H1 (cell line): ENCODE data around the gene SMIM35.
A peak's percentile ranks its signal among the peaks of the same experiment; 100 is the strongest.

Experiments
- CTCF ChIP-seq, 3 experiments: IDR thresholded peaks; 1 replicate in 2 of 3; 2 replicates in 1 of 3; pipeline versions ENCODE4 v1.5.1 to v1.6.1; 2011; ENCODE audit warnings: low read length in 3 of 3, mild to moderate bottlenecking in 3 of 3, inconsistent platforms in 2 of 3, low read depth in 1 of 3, moderate library complexity in 1 of 3; ENCODE audit not compliant: insufficient read depth in 1 of 3; ENCODE audit errors: control extremely low read depth in 1 of 3
- EP300 ChIP-seq, 2 experiments: IDR thresholded peaks; 1 replicate in 1 of 2; 2 replicates in 1 of 2; pipeline ENCODE4 v1.6.1; 2011 to 2012; ENCODE audit warnings: low read depth in 2 of 2, low read length in 2 of 2, mild to moderate bottlenecking in 2 of 2, borderline replicate concordance in 1 of 2, inconsistent platforms in 1 of 2, moderate library complexity in 1 of 2
- EZH2 ChIP-seq: fragments of 200-600 bp; sonication (generic); IDR thresholded peaks from 2 replicates; pipeline ENCODE4 v1.7.1; 2012; ENCODE audit warnings: low read depth, mild to moderate bottlenecking, moderate library complexity, low read length, inconsistent platforms; ENCODE audit not compliant: severe bottlenecking
- HDAC2 ChIP-seq, 2 experiments: fragments of 300-600 bp in 1 of 2; sonication (generic) in 1 of 2; IDR thresholded peaks; 2 replicates each; pipeline ENCODE4 v1.6.1; 2011 to 2012; ENCODE audit warnings: low read depth in 2 of 2, low read length in 2 of 2, mild to moderate bottlenecking in 2 of 2, moderate library complexity in 2 of 2, borderline replicate concordance in 1 of 2, inconsistent platforms in 1 of 2
- POLR2AphosphoS5 ChIP-seq: IDR thresholded peaks from 2 replicates; pipeline ENCODE4 v1.6.1; 2011; ENCODE audit warnings: low read depth, low read length
- RAD21 ChIP-seq, 2 experiments: IDR thresholded peaks in 1 of 2; conservative IDR thresholded peaks in 1 of 2; 2 replicates each; pipeline ENCODE4 v1.6.1; 2011; ENCODE audit warnings: low read depth in 2 of 2, low read length in 2 of 2, improper control_type of control experiment in 1 of 2, inconsistent platforms in 1 of 2, mild to moderate bottlenecking in 1 of 2, moderate library complexity in 1 of 2
- SP1 ChIP-seq: IDR thresholded peaks from 2 replicates; pipeline ENCODE4 v1.6.1; 2011; ENCODE audit warnings: low read depth, low read length

GRCh38 chr11:118126082-118126838 lies 39.5 kb upstream of the SMIM35 start:
- no peak for TF ChIP-seq CTCF (IDR thresholded peaks at IDR 0.05; ENCODE audit: control extremely low read depth in 1 of 3, insufficient read depth in 1 of 3, low read depth in 1 of 3, low read length in 3 of 3)
- no peak for TF ChIP-seq RAD21 (IDR thresholded peaks at IDR 0.05 in 1 of 2, conservative IDR thresholded peaks at IDR 0.05 in 1 of 2; ENCODE audit: low read depth in 2 of 2, low read length in 2 of 2)
- no peak for TF ChIP-seq HDAC2 (IDR thresholded peaks at IDR 0.05; ENCODE audit: borderline replicate concordance in 1 of 2, low read depth in 2 of 2, low read length in 2 of 2)
- TF ChIP-seq EP300 (IDR thresholded peaks at IDR 0.05; ENCODE audit: borderline replicate concordance in 1 of 2, low read depth in 2 of 2, low read length in 2 of 2) = no peak
- TF ChIP-seq EZH2 = no peak
- TF ChIP-seq SP1 = no peak
- TF ChIP-seq POLR2AphosphoS5 = peak; percentile 47
